ENCODE results near the gene TRIM66.
"Not testable (repeated sequence)": the region's sequence is repeated elsewhere in the genome, so short reads cannot be mapped to it uniquely, and the experiment has no call there.

TRIM66 gene

DNA sequence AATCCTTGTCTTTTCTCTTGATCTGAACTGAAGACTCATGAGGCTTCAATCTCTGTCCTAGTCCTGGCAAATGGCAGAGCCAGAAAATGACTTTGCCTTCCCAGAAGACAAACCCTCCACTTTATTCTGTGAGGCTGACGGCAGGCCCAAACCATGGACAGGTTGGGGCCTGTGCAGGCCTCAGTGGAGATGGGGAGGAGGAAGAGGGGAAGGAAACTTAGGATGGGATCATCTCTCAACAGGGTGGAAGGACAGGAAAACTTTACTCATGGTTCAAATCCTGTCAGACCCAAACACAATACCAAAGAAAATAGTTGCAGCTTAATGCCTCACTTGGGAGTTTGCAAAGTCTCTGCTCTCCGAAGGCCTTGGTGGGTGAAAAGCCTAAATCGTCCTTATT, 10.0 kb upstream of the TRIM66 start:
- no peak for DNase-seq

DNA sequence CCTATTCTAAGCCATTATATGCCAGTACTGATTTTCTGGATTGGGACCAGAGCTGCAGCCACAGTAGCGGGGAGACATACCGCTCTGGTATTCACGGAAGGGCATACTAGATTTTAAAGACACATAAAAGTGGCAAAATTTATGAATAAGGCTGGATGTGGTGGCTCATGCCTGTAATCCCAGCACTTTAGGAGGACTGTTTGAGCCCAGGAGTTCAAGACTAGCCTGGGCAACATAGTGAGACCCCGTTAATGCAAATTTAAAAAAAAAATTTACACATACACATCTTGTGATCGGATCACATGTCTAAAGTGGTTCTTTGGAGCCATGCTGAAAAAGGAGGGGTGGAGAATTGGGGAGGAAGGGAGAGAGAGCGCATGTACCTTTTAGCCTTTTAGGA, 9.1 kb upstream of the TRIM66 start:
- DNase-seq = no peak

DNA sequence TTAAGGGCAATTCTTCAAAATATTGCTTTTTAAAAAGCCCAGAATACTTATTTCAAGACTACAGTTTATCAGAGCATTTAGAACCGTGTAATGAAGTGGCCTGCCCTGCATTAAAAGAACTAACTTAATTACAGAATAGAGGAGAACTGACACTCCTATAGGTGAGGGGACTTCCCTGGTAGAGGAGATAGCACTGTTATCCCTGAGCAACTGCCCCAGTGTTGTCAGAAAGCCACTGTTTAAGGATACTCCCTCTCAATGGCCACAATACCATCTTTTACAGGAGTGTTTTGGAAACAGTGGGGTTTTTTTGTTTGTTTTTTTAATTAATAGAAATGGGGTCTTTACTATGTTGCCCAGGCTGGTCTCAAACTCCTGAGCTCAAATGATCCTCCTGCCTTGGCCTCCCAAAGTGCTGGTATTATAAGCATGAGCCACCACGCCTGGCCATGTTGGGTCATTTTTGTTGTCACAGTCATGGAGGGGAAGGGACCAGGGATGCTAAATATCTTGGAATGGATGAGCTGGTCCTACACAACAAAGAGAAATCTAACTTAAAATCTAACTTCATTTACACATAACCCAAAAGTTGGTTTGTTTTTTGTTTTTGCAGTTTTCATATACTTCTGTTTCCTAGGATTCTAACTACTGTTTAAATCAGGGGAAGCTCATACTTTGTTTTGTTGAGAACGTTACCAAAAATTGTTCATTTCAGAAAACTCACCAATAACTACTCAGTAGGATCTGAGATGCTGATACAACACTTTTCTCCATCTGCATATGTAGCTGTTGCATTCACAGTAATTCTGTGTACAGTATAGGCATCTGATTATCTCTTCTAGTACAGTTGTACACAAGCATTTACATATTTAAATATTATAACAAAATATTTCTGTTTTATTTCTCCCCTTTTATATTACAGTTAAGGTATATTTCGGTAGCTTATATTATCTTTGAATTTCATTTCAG, 8.2 kb upstream of the TRIM66 start:
- no peak for DNase-seq

DNA sequence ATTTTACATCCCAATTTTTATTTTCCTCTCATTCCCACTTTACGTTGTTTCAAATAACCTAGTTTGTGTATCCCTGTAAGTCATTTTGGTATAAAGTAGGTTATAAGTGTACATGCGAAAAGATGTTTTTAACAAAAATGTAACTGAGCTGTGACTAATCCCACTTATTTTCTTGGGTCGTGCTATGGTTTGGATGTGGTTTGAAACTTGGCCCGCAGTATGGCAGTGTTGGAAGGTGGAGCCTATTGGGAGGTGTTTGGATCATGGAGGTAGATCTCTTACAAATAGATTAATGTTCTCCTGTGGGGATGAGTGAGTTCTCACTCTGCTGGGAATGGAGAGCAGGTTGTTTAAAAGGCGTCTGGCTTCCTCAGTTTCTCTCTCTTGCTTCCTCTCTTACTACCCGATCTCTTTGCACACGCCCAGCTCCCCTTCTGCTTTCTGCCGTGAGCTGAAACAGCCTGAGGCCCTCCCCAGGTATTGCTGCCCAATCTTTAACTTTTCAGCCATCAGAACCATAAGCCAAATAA, 7.3 kb upstream of the TRIM66 start:
- DNase-seq = no peak

DNA sequence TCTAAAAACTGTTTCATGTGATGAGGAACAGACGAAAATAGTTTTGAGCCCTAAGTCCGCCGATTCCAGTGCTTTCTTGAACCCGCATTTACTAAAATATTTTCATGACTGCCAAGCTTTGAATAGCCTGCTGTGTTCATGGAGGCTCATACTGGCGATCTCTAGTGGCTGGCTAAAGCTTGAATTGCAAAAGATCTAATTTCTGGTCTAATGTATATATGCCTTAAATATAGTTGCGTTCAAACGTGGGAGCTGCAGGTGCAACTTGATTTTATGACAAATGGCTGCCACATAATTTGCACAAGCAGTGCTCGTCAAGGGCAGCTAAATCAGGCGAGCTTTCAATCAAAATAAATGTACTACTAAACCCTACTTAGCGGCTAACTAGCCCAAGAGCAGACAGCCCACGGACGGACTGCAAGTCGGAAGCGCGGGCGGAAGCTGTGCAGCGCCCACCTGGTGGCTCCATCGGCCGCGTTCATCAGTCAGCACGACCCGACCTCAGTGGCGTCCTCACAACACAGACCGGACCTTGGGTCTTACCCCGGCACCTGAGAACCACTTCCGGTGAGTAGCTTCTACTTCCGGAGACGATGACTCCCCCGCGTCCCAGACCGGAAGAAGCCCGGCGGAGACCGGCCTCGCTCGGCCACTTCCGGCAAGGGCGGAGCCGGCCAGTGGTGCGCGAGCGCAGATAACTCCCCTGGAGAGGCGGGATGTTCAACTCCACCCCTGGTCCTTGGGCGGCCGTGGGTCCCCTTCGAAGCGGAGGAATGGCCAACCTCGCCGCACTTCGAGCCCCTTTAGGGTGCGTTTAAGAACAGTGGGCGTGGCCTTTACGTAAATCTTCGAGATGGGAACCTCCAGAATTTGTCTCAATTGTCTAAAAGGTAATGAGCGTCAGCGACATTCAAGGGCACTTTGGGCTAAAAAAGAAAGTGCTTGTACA, 6.2 kb upstream of the TRIM66 start:
- DNase-seq = peak; percentile 65 to 97 (median 93)

DNA sequence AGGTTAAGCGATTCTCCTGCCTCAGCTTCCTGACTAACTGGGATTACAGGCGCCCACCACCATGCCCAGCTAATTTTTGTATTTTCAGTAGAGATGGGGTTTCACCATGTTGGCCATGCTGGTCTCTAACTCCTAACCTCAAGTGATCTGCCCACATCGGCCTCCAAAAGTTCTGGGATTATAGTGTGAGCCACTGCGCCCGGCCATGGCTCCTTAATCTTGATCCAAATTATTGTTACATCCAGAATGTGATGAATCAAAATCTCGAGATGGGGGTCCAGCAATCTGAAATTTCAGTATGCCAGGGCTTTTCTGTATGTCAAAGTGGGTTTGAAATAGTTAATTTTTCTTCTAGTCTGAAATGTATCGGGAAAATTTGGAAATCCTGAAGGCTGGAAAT, 3.9 kb upstream of the TRIM66 start:
- DNase-seq = no peak

DNA sequence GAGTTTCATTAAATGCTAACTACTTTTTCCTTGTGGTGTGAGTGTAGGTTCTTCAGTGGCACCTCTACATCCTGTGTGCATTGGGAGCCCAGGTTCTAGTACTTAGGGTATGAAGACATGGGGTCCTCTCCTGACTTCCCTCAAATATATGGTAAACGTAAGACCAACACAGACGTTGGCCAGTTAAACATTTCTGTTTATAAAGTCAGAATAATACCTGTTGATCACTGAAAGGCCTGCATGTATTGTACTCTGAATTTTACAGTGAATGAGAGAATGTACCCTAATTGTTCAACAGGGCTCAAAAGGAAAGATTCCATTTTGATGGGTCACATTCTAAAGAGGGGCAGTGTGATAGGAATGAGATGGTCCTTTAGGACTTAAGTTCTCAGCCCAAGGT, 3.4 kb upstream of the TRIM66 start:
- no peak for DNase-seq

DNA sequence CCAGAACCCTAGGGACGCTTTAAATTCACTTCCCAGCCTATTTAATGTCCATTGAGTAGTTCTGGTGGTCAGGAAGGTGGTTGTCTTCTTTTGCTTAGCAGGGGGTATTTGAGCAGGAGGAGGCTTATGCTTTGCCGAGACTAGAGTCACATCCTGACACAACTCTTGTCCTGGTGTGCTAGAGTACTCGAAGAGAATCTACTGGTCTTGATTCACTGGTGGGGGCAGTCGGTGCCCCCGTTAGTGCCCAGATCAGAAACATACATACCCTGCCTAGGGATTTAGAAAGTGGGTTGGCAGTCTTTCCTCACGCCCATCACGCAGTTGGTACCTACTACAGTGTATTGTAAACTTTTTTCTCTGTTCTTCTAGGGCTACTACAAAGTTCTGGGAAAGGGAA, 2.8 kb upstream of the TRIM66 start:
- DNase-seq = no peak

DNA sequence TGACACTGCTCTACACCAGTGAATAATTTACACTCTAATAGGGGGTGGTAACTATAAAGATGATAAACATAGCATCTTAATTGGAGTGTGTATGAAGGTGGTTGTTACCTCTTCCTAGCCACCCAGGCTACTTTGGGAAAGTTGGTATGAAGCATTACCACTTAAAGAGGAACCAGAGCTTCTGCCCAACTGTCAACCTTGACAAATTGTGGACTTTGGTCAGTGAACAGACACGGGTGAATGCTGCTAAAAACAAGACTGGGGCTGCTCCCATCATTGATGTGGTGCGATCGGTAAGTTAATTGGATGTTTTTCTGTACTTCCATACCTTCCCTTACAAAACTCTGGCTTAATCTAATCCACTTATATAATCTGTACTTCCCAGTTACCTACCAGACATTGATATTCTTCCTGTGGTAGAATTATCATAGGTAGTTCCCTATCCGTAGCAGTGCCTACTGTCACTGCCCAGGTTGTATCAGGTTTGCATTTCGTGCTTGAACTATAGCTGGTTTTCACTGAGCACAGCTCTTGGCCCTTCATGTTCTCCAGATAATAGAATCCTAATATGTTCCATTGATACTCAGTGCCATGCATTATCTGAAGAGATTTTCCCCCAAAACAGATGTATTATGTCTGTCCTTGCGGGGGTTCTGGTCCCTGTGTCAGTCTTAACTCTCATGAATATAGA, 2.3 kb upstream of the TRIM66 start:
- DNase-seq = no peak

DNA sequence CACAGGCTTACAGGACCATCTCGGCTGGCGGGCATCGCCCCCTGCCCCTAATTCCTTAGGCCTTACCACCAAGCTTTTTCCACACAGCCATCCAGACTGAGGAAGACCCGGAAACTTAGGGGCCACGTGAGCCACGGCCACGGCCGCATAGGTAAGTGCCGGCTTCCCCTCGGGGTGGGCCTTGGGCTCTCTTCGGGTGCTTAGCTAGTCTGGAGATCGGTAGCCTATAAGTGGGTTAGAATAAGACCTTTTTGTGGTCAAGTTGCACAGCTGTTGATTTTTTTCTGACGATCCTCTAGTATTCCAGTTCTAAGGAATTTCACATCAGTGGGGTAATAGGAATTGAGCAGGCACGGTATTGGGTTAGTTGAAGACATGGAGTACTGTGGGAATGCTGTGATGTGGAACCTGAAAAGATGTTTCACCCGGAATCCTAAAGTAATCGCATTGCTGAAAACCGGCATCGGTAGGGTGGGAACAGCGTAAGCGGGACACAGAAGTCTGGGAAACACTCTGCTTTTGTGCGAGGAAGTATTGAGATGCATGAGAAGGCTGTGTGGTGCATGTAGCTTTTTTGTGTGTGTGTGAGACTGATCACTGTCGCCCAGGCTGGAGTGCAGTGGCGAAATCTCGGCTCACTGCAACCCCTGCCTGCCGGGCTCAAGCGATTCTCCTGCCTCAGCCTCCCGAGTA, 796 bp upstream of the TRIM66 start:
- peak in 2 of 58 donors; percentile 17 to 28 for DNase-seq

DNA sequence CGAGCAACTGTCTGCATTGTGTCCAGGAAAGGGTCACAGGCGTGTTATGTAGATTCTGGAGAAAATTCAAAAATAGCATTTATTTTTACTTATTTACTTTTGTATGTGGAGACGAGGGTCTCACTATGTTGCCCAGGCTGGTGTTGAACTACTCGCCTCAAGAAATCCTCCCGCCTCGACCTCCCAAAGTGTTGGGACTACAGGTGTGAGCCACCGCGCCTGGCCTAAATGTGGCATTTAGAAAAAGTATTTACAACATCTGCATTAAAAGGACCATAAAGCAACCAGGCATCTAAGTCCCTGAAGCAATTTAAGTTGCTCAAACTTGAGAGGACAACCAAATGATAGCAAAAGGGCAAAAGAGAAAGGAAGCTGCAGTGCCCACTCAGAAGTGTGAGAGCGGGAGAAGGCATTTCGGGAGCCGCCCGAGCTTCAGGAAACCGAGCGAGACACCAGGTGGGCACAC, 595 bp downstream of the TRIM66 start:
- no peak for DNase-seq

DNA sequence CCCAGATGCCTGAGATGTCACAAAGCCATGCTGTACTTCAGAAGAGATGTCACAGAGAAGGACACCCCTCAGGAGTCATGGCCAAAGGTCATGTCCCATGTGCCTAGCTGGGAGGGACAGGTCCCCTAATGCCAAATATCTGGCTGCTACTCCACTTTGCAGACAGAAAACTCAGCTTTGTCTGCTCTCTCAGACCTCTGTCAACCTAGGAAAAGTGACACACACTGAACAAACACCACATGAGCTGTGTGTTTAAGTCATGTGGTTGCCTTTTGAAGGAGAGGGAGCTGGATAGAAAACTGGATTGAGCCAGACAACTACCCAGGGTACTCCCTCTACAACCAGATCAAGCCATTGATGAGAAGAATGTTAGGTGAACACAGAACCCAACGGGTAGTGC, 3.5 kb downstream of the TRIM66 start:
- no peak for DNase-seq

DNA sequence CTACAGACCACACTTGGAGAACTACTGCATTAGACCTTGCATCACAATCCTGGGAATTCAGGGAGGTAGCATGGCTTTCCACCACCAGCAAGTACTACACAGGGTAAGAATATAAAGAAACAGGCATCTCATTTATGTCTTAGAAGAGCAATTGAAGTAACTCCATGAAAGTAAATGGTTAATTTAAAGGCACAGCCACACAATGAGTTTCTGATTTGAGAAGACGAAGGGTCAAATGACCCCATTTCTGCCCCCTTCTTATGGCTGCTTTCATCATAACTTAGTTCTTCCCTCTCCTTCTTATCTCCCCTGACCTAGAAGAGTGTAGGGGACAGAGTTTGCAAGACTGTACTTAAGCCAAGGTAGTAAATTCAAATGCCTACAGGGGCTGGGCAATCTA, 6.0 kb downstream of the TRIM66 start:
- DNase-seq = no peak

DNA sequence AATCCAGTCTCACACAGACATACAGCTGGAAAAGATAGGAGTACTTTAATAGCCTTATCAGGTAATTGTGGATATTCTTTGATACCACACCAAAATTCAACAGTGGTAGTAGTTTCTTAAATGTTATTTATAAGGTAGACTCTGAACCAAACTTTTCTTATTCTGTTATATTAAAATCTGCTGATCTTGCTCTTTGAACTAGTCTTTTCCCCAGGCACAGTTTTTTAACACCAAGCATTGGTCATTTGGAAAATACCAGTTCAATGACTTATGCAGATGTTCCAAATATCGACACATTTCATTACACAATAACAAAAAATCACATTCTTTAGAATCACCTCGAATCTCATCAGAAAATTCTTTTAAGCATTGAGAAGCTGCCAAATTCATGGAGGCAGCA, 7.6 kb downstream of the TRIM66 start:
- no peak for DNase-seq

DNA sequence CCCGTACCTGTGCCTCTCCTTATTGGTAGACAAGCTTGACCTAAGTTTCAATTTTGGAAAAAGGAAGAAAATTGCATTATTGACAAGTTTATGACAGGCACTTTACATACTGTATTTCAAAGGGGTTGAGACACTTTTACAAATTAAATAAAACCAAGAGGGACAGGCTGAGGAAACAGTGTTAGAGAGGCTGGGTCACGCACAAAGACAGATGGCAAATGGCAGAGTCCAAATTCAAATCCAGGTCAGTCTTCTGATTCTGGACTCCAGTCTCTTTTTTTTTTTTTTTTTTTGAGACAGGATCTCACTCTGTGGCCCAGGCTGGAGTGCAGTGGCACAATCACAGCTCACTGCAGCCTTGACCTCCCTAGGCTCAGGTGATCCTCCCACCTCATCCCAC, 10.1 kb downstream of the TRIM66 start:
- no peak for DNase-seq

DNA sequence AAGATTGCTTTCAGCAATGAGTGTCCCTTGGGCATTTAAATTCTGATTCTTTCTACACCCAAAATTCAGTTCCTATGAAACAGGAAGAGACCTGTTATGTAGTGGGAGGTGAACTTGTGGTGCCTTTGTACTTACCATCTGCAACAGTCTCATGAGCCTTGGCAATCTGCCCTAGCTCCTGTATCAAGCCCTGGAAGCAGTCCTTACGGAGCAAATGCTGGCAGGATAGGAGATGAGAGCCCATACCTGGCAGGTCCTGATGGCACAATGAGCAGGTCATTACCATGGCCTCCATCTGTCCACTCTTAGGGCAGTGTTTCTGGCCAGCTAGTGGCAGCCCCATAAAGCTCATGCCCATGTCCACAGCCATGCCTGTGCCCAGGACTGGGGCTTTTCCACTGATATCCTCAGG, 10.8 kb downstream of the TRIM66 start:
- DNase-seq = peak in 16 of 58 donors; percentile 4 to 74 (median 36)

DNA sequence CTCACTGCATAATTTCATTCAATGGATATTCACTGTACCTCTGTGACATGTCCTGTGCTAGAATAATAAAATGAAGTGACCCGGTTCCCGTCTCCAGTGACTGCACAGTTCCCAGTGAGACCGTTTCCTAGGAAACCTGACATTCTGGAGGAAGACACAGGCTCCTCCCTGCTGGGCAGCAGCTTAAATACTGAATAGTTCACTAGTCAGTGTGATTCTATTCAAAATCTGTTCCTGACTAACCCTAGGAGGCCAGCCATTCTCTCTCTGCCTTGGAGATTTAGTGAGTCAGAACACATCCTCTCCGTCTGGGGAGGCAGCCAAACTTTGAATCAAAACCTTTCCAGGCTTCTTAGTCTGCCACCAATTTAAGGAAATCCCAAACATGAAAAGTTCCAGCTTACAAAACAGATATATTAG, 11.3 kb downstream of the TRIM66 start:
- DNase-seq = peak in 45 of 58 donors; percentile 8 to 91 (median 58)

DNA sequence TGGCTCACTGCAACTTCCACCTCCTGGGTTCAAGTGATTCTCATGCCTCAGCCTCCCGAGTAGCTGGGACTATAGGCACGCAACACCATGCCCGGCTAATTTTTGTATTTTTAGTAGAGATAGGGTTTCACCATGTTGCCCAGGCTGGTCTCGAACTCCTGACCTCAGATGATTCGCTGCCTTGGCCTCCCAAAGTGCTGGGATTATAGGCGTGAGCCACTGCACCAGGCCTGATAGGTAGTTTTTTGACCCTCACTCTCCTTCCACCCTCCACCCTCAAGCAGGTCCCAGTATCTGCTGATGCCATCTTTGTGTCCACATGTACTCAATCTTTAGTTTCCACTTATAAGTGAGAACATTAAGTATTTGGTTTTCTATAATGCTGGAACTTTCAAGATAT, 12.4 kb downstream of the TRIM66 start:
- not testable (repeated sequence) for DNase-seq

DNA sequence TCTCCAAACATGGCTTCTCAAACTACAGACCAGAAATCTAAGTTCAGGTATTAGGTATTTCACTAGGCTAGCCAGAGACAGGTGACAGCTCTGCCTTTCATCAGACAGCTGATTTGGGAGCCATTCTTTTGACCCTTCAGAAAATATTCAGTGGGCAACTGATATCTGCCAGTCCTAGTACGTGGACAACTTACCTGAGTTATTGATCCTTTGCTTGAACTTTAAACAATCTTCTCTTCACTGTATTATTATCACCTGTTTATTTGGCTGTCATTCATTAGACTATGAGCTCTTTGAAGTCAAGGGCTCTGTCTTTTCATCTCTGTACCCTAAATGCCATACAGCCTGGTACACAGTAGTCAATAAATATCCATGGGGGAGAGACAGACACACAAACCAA, 17.2 kb downstream of the TRIM66 start:
- no peak for DNase-seq
